GM19455 (cell line): ENCODE results near the gene KCNJ16.
"Not testable (repeated sequence)": the region's sequence is repeated elsewhere in the genome, so short reads cannot be mapped to it uniquely, and the experiment has no call there.

ENCODE experiments used
- ATAC-seq: cut with Tn5 transposase; IDR thresholded peaks from one replicate; pipeline ENCODE4 v1.9.1; 2021; ENCODE audit not compliant: unreplicated experiment

The KCNJ16 gene

GRCh38 chr17:70074956-70075355 is at the start of gene KCNJ16:
KCNJ16 (plus strand) TSS chr17:70075225; CDS start chr17:70132088, 56,863 bp downstream.
- no peak for ATAC-seq

- ATAC-seq: no peak
Measured at GRCh38 chr17:70028397-70028796, 46.6 kb upstream of the KCNJ16 start.

- no peak for ATAC-seq
Measured at GRCh38 chr17:70028978-70029767, 45.9 kb upstream of the KCNJ16 start.

GRCh38 chr17:70030371-70030770 is 44.7 kb upstream of the KCNJ16 start:
- ATAC-seq: no peak

- no peak for ATAC-seq
Measured at GRCh38 chr17:70031341-70031740, 43.7 kb upstream of the KCNJ16 start.

- ATAC-seq: no peak
Measured at GRCh38 chr17:70033165-70033564, 41.9 kb upstream of the KCNJ16 start.

GRCh38 chr17:70034158-70034557 is 40.9 kb upstream of the KCNJ16 start:
- no peak for ATAC-seq

- no peak for ATAC-seq
Measured at GRCh38 chr17:70037498-70037897, 37.5 kb upstream of the KCNJ16 start.

GRCh38 chr17:70040336-70040735 is 34.7 kb upstream of the KCNJ16 start:
- ATAC-seq: no peak

- ATAC-seq: no peak
Measured at GRCh38 chr17:70041061-70041460, 34.0 kb upstream of the KCNJ16 start.

- no peak for ATAC-seq
Measured at GRCh38 chr17:70041540-70041939, 33.5 kb upstream of the KCNJ16 start.

GRCh38 chr17:70045780-70046179 is 29.2 kb upstream of the KCNJ16 start:
- ATAC-seq: not testable (repeated sequence)

GRCh38 chr17:70047619-70048419 is 27.2 kb upstream of the KCNJ16 start:
- ATAC-seq: no peak

- no peak for ATAC-seq
Measured at GRCh38 chr17:70049801-70050591, 25.0 kb upstream of the KCNJ16 start.

- no peak for ATAC-seq
Measured at GRCh38 chr17:70050931-70051330, 24.1 kb upstream of the KCNJ16 start.

- no peak for ATAC-seq
Measured at GRCh38 chr17:70053241-70054234, 21.5 kb upstream of the KCNJ16 start.

- ATAC-seq: no peak
Measured at GRCh38 chr17:70055000-70055399, 20.0 kb upstream of the KCNJ16 start.

- ATAC-seq: no peak
Measured at GRCh38 chr17:70059071-70059470, 16.0 kb upstream of the KCNJ16 start.

GRCh38 chr17:70059649-70060048 is 15.4 kb upstream of the KCNJ16 start:
- ATAC-seq: no peak

- ATAC-seq: no peak
Measured at GRCh38 chr17:70060415-70060814, 14.6 kb upstream of the KCNJ16 start.
